GM18505 (cell line): ENCODE measurements around the gene TM4SF4.

ENCODE experiments used
- ATAC-seq: cut with Tn5 transposase; IDR thresholded peaks from one replicate; pipeline ENCODE4 v1.9.1; 2021; ENCODE audit not compliant: unreplicated experiment
- POLR2A ChIP-seq: IDR thresholded peaks from 4 replicates; pipeline ENCODE4 v1.6.1; 2011; ENCODE audit warnings: borderline replicate concordance; ENCODE audit not compliant: insufficient read depth, insufficient read length; ENCODE audit errors: extremely low read depth

Gene TM4SF4

DNA sequence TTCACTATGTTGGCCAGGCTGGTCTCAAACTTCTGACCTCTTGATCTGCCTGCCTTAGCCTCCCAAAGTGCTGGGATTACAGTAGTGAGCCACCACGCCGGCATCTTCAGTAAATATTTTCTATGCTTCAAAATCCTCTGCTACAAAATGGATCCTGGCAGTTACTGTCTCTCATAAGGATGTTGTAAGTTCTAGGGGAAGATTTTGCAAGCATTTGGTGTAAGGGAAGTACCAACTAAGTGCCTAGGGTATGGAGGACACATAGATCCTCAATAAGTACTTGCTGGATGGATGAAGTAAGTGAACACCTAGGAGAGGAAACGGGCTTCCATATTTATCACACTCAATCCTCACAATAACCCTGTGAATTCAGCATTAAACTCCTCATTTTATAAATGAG, 6.6 kb downstream of the TM4SF4 start:
- no peak for ATAC-seq

DNA sequence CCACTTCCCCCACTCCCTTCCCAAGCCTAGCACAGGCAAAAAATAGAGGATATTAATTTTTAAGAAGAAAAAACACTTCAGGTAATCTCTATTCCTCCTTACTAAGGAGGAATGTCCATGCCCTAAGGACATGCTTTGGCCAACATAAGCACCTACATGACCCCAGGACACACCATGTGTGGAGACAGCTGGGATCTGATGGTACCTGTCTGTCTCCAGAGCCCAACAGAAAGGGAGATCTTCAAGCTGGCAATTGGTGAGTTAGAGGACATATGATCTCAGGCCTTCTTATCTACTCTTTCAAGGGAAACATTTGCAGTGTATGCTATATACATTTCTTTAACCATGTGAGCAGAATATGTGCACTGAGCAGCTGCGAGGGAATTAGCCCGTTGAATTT, 7.0 kb downstream of the TM4SF4 start:
- TF ChIP-seq POLR2A, result no peak
- no peak for ATAC-seq

More for the DNA sequence above, 6.6 kb downstream of the TM4SF4 start:
- TF ChIP-seq POLR2A, result no peak

DNA sequence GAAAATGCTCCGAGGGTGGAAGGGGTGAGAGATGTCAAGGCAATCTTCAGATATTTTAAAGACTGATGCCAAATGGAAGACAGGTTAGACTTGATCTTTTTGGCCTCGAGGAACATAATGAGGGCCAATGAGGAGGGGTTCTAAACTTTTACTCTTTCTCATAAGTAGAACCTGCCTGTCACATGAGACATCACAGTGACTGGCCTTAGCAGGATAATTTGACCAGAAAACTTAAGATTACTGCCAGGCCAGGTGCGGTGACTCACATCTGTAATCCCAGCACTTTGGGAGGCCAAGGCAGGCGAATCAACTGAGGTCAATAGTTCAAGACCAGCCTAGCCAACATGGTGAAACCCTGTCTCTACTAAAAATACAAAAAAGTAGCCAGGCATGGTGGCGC, 12.2 kb downstream of the TM4SF4 start:
- no peak for ATAC-seq
- no peak for TF ChIP-seq POLR2A

DNA sequence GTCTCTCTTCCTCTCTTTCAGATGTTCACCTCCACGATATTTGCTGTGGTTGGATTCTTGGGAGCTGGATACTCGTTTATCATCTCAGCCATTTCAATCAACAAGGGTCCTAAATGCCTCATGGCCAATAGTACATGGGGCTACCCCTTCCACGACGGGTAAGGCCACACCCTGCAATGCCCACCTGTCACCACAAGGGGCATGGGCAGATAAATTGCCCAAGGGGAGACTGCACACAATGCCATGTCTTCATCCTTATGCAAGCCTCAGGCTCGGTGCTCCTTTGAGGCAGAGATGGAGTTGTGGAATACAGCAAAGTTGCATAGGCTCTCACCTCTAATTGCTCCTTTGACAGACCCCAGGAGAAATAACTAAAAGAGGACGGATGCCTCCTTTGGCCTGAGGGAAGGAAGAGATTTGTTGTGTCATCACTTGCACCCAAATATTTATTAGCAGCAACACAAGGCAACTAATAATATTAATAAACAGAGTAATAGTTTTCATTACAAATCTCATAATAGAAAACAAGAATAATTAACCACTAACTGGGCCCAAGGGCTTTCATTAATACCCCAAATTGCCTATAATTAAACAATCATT, 13.2 kb downstream of the TM4SF4 start:
- ATAC-seq, result no peak
- no peak for TF ChIP-seq POLR2A

DNA sequence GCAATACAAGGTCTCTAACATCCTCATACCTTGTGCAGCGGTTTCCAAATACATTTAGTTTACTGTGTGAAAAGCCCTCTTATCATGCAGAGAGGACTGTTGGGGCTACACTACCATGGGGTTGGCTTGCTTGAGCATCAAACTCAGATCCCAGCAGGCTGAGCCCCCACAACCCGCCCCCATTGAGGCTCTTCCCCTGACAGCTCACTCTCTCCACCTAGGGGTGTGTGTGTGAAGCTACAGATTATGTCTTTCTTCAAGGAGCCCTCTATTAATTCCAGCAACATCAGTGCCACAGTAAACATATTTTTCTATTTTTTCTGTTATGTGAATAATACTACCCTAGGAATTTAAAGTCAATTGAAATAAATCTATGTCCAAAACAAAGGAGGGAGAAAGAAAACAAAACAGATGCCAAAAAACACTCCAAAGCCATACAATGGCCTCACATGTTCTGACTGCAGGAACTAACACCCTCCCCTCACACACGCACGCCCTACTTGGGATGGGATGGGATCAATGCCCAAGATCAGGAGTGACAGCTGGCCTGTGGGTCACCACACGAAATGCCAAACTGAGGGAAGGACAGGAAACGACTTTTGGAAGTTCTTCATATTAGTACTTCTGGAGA, 14.7 kb downstream of the TM4SF4 start:
- no peak for ATAC-seq
- TF ChIP-seq POLR2A, result no peak

DNA sequence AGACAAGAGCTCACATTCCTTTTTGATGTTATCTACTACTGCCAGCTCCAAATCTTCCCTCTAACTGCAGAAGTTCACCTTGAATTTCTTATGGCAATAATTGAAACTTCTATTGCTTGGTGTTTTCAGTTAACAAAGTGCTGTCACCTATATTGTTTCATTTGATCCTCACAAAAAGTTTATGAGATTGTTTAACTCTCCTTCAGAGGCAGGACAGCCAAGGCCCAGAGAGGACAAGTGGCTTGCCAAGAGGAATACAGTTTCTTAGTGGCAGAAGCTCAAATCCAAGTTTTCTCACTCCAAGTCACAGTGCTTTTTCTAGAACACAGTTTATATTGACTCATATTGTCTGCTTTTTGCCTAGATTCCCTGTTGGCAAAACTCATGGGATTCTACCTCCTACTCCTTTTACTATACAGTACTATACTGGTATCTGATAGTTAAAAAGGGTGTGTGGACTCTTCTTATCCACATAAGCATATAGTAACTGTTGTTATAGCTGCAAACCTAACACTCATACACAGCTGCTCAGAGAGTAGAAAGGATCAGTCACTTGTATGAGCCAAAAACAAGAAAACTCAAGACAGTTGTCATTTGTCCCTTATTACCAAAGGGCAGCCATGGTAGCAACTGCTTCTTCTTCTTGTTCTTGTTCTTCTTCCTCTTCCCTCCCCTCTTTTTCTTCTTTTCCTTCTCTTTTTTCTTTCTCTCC, 15.9 kb downstream of the TM4SF4 start:
- no peak for ATAC-seq
- no peak for TF ChIP-seq POLR2A

DNA sequence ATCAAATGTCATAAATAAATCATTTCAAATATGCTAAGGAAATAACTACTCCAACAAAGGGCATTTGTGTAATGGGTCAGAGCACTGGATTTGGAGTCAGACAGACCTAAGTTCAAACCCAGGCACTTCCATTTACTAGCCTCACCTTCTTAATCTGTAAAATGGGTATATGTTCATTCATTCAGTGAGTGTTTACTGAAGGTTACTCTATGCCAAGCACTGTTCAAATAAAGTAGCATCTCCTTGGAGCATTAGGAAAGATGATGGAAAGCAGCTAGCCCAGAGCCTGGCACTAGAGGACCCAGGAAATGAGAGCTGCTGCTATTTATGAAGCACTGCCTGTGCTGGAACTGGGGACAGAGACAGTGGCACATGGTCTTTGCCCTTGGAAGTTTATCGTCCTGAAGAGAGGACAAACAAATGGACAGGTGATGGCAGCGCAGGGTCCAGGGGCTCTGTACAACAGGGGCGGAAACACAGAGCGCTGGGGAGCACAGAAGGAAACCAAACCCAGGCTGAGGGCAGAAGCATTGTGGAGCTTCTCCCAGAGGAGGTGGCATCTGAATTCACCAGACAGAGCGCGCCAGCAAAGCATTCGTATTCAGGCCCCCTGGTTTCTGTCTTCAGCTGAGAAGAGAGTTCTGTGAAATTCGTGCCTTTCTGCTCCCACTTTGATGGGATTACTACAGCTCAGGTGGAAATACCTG, 19.0 kb downstream of the TM4SF4 start:
- no peak for ATAC-seq
- TF ChIP-seq POLR2A, result no peak

DNA sequence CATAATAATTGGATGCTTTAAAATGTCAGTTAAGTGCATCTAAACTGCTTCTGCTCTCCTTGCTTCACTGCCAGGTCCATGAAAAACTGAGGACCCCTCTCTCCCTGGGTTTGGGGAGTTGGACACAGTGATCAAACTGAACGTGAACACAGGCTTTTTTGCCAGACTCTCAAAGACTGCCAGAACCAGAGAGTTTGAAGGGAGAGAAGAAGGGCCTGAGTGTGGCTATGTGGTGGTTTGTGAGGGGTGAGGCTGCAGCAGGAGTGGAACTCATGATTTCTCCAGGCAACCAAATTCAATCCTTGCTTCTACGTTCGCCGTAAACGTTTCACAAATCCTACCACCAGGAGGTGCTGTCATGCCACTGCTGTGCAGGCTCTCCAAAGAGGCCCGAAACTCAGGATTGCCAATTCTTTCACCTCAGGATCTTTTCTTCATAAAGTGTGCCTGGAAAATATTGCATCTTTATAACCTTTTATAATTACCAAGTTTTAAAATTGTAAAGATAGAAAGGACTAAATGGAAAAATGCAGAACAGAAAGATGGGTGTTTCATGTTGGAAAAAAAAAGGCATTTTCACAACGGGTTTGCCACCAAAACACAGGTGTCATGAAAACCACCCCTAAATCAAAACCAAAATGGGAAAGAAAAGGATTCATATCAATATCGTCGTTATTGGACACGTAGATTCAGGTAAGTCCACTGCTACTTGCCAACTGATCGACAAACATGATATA, 19.7 kb downstream of the TM4SF4 start:
- no peak for ATAC-seq
- TF ChIP-seq POLR2A, result no peak

DNA sequence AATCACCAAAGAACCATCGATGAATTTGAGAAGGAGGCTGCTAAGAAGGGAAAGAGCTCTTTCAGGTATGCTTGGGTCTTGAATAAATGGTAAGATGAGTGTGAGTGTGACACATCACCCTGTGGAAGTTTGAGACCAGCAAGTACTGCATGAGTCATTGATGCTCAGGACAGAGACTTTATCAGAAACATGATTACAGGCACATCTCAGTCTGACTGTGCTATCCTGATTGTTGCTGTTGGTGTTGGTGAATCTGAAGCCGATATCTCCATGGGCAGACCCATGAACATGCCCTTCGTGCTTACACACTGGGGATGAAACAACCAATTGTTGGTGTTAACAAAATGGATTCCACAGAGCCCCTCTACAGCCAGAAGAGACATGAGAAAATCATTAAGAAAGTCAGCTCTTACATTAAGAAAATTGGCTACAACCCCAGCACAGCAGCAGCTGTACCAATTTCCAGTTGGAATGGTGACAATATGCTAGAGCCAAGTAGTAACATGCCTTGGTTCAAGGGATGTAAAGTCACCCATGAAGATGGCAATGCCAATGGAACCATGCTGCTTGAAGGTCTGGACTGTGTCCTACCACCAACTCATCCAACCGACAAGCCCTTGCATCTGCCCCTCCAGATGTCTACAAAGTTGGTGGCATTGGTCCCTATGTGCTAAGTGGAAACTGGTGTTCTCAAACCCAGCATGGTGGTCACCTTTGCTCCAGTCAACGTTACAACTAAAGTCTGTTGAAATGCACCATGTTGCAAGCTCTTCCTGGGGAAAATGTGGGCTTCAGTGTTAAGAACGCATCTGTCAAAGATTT, 20.5 kb downstream of the TM4SF4 start:
- no peak for TF ChIP-seq POLR2A
- ATAC-seq, result no peak

DNA sequence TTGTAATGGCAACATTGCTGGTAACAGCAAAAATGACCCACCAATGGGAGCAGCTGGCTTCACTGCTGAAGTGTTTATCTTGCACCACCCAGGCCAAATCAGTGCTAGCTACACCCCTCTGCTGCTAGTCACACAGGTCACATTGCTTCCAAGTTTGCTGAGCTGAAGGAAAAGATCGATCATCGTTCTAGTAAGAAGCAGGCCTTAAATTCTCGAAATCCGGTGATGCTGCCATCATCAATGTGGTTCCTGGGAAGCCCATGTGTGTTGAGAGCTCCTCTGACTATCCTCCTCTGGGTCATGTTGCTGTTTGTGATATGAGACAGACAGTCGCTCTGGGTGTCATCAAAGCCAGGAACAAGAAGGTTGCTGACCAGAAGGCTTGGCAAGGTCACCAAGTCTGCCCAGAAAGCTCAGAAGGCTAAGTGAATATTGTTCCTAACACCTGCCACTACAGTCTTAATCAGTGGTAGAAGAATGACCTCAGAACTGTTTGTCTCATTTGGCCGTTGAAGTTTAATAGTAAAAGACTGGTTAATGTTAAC, 21.2 kb downstream of the TM4SF4 start:
- no peak for ATAC-seq
- no peak for TF ChIP-seq POLR2A

DNA sequence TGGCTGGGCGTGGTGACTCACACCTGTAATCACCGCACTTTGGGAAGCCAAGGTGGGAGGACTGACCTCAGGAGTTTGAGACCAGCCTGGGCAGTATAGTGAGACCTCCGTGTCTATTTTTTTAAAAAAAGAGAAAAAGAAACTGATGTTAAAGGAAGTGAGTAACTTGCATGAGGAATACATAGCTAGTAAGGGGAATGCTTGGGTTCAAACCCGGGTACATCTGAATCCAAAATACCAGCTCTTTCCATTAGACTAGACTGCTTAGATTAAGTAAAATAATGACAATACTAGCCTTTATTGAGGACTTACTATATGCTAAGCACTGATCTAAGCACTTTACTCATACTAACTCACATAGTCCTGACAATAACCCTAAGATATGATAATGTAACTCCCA, 22.4 kb downstream of the TM4SF4 start:
- no peak for TF ChIP-seq POLR2A
- ATAC-seq, result no peak
